SK-N-SH treated with all-trans-retinoic acid at 6 μM for 48 hours (cell line): Measurements from ENCODE around the gene SCNN1B.

ENCODE experiments used
- ARNTL ChIP-seq: fragments of 450-650 bp; formaldehyde crosslinking; IDR thresholded peaks from 2 replicates; pipeline ENCODE4 v1.5.0; 2020; ENCODE audit warnings: low read depth, mild to moderate bottlenecking, moderate library complexity, borderline replicate concordance
- CREB5 ChIP-seq: fragments of 250-450 bp; sonication (Bioruptor Pico); IDR thresholded peaks from 2 replicates; pipeline ENCODE4 v1.5.1; 2020; ENCODE audit warnings: low read depth, mild to moderate bottlenecking, moderate library complexity
- CSDC2 ChIP-seq: fragments of 250-450 bp; sonication (Bioruptor Pico); IDR thresholded peaks from 2 replicates; pipeline ENCODE4 v1.5.0; 2020; ENCODE audit warnings: mild to moderate bottlenecking, moderate library complexity
- GLIS3 ChIP-seq: fragments of 250-450 bp; sonication (Bioruptor Pico); IDR thresholded peaks from 2 replicates; pipeline ENCODE4 v1.5.0; 2020; ENCODE audit warnings: mild to moderate bottlenecking, moderate library complexity
- SNAI2 ChIP-seq: fragments of 250-450 bp; sonication (Bioruptor Pico); IDR thresholded peaks from 2 replicates; pipeline ENCODE4 v1.5.0; 2020; ENCODE audit warnings: mild to moderate bottlenecking, moderate library complexity
- TOX ChIP-seq: fragments of 250-450 bp; sonication (Bioruptor Pico); IDR thresholded peaks from 2 replicates; pipeline ENCODE4 v1.8.0; 2021; ENCODE audit warnings: mild to moderate bottlenecking, moderate library complexity, borderline replicate concordance
- ZNF565 ChIP-seq: fragments of 450-650 bp; formaldehyde crosslinking; conservative IDR thresholded peaks from 2 replicates; pipeline ENCODE4 v1.5.0; 2020; ENCODE audit warnings: low read depth, mild to moderate bottlenecking, moderate library complexity
- ZNF70 ChIP-seq: fragments of 450-650 bp; formaldehyde crosslinking; IDR thresholded peaks from 2 replicates; pipeline ENCODE4 v1.5.0; 2020; ENCODE audit warnings: mild to moderate bottlenecking, moderate library complexity
- TF ChIP-seq, protein P1 (sequence below): fragments of 250-450 bp; sonication (Bioruptor Pico); IDR thresholded peaks from 2 replicates; pipeline ENCODE4 v1.8.0; 2020; ENCODE audit warnings: mild to moderate bottlenecking, moderate library complexity, borderline replicate concordance

GRCh38 chr16:23282568-23282967, 19.5 kb upstream of the SCNN1B start:
- TF ChIP-seq, protein P1, sequence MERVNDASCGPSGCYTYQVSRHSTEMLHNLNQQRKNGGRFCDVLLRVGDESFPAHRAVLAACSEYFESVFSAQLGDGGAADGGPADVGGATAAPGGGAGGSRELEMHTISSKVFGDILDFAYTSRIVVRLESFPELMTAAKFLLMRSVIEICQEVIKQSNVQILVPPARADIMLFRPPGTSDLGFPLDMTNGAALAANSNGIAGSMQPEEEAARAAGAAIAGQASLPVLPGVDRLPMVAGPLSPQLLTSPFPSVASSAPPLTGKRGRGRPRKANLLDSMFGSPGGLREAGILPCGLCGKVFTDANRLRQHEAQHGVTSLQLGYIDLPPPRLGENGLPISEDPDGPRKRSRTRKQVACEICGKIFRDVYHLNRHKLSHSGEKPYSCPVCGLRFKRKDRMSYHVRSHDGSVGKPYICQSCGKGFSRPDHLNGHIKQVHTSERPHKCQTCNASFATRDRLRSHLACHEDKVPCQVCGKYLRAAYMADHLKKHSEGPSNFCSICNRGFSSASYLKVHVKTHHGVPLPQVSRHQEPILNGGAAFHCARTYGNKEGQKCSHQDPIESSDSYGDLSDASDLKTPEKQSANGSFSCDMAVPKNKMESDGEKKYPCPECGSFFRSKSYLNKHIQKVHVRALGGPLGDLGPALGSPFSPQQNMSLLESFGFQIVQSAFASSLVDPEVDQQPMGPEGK = no peak
- TF ChIP-seq SNAI2 (CRISPR knock-in tag) (no peak), GLIS3 (CRISPR knock-in tag) (no peak), CREB5 (no peak), ZNF565 (CRISPR knock-in tag) (no peak), CSDC2 (CRISPR knock-in tag) (no peak), ARNTL (CRISPR knock-in tag) (no peak), TOX (CRISPR knock-in tag) (no peak), ZNF70 (CRISPR knock-in tag) (no peak)
